NCI-H2196 treated with DMSO at 0.1 percent for 48 hours (cell line): ENCODE results near the gene SH3PXD2B.
"Not testable (repeated sequence)": the region's sequence is repeated elsewhere in the genome, so short reads cannot be mapped to it uniquely, and the experiment has no call there.

Experiments
- DNase-seq: peaks from one replicate; lab custom pipeline; 2025; ENCODE audit not compliant: unreplicated experiment; lab: John Stamatoyannopoulos, UW

Gene SH3PXD2B

DNA sequence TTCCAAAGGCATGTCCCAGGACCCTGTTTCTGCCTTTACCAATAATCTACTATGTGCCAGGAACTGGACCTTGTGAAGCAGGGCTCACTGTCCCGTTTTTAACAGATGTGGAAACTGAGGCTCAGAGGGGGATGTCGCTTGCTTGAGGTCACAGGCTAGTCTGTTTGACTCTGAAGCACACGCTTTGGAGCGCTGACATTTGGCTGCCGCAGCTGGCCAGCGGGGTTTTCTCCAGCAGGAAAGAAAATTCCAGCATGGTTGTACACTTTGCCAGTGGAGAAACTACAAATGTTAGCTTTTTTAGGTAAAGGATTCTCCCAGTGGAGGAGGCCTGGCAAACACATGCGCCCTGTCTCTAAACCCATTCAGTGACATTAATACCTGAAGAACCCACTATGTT, 50.5 kb downstream of the SH3PXD2B start:
- no peak for DNase-seq

- no peak for DNase-seq
These were observed 51.0 kb downstream of the SH3PXD2B start for GRCh38 chr5:172403189-172403796.

- DNase-seq, result no peak
These were observed 51.7 kb downstream of the SH3PXD2B start for GRCh38 chr5:172402531-172403188.

- DNase-seq, result not testable (repeated sequence)
These were observed 52.3 kb downstream of the SH3PXD2B start for GRCh38 chr5:172402031-172402430.

GRCh38 chr5:172399826-172400225, 54.5 kb downstream of the SH3PXD2B start:
- DNase-seq, result no peak

GRCh38 chr5:172399336-172399735, 55.0 kb downstream of the SH3PXD2B start:
- DNase-seq, result no peak

DNA sequence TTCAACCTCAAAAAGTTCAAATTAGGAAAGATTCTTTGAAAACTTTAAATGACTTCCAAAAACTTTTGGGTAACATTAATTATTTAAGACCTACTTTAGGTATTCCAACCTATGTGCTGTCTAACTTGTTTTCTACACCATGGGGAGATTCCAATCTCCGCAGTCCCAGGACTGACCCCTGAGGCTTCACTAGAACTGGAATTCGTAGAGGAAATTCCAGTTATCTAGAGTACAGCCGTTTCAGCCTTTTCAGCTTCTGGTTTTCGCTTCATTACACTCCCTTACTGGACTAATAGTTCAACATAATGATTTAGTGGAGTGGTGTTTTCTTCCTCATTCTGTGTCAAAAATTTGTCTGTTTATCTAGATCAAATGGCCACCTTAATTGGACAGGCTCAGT, 55.7 kb downstream of the SH3PXD2B start:
- not testable (repeated sequence) for DNase-seq

DNA sequence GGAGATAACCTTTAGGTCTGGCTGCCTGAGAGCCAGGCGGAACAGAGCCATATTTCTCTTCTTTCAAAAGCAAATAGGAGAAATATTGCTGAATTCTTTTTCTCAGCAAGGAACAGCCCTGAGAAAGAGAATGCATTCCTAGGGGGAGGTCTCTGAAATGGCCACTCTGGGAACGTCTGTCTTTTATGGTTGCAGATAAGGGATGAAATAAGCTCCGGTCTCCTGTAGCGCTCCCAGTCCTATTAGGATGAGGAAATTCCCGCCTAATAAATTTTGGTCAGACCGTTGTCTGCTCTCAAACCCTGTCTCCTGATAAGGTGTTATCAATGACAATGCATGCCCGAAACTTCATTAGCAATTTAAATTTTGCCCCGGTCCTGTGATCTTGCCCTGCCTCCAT, 57.3 kb downstream of the SH3PXD2B start:
- DNase-seq, result not testable (repeated sequence)

GRCh38 chr5:172396220-172396619, 58.1 kb downstream of the SH3PXD2B start:
- no peak for DNase-seq

GRCh38 chr5:172395483-172395882, 58.8 kb downstream of the SH3PXD2B start:
- DNase-seq, result no peak

- DNase-seq, result no peak
These were observed 64.7 kb downstream of the SH3PXD2B start for GRCh38 chr5:172389578-172390112.

DNA sequence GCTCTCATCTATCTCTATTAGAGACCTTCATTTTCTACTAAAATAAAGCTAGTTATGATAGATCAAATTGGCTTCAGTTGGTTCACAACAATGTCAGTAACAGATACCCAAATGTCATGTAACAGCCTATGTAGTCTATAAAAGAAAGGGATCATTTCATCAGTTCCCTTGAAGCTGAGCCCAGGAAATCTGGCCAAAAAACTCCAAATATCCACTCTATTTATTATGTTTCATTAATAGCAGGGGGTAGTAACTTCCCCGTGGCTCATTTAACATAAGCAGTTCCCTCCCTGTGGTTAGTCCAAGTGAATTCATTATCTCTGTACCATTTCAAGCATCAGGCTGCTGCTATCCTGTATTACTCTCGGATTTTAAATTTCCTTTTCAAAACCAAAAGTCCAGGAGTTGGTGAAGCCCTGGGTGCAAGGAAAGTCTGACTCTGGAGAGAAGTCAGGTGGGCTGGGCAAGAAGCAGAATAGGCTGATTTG, 66.0 kb downstream of the SH3PXD2B start:
- no peak for DNase-seq

DNA sequence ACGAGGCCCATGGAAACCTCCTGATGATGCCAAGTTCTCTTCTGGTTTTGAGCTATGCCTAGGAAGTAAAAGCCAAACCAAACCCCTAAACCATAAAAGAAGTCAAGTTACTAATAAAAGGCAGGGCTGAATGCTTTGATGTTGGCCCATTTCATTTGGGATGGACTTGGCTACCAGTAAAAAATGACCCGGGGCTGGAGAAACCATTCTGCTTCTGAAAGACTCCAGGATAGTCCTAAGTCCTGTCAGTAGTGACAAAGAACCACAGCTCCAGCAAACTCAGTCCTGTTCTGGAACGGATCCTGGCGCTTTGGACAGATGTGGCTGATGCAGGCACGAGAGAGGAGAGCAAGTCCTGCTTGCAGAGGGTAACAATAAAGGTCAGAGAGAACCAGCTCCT, 68.6 kb downstream of the SH3PXD2B start:
- DNase-seq, result no peak

DNA sequence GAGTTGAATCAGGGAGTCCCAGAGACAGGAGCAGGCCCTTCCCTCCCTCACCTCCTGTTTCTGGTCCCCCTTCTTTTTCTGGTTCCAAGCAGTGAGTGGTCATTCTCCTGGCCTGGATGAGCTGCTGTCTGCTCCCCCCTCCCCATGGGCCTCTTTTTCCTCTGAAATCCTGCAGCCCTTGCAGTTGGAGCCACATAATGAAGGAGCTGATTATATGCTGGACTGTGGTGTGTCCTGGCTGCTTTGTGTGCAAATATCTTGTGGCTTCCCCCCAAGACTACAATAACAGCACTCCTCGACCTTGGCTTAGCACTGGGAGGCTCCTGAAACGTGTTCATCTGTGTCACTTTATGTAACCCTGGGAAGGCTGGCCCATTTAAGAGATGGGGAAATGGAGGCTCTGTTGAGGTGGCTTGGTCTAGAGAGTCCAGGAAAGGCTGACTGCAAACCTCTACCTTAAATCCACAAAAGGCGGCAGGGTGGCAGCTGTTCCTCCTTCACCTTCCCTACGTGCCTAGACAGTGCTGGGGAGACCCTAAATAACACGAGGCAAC, 69.2 kb downstream of the SH3PXD2B start:
- no peak for DNase-seq

- DNase-seq, result peak; percentile 87
These were observed 71.0 kb downstream of the SH3PXD2B start for GRCh38 chr5:172383191-172383802.

GRCh38 chr5:172380987-172381643, 73.2 kb downstream of the SH3PXD2B start:
- peak; percentile 36 for DNase-seq

DNA sequence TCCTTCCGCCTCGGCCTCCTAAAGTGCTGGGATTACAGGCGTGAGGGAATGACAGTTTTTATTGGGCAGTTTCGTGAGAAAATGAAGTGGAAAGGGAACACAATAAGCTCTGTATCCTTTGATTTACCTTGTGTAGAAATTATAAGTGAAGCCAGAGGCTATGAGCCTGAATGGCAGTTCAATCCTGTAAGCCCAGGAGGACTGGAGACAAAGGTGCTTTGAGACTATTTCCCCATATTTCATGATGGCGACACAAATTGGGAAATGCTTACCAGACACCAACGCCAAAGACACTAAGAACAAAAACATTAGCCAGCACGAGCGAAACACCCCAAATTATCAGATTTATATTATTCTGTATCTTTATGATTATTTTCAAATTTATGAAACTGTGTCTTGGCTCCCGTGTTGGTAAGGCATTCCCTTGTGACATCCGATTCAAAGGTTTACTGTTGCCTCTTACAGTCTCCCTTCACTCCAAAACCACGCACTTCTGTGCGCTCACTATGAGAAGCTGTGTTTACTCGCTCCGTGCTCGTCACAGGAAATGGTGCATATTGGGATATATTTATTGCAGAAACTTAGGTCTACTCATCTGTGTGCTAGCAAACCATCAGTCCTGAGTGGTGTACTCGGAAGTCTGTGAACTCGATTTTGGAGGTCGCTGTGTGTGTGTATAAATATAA, 73.9 kb downstream of the SH3PXD2B start:
- DNase-seq, result no peak

DNA sequence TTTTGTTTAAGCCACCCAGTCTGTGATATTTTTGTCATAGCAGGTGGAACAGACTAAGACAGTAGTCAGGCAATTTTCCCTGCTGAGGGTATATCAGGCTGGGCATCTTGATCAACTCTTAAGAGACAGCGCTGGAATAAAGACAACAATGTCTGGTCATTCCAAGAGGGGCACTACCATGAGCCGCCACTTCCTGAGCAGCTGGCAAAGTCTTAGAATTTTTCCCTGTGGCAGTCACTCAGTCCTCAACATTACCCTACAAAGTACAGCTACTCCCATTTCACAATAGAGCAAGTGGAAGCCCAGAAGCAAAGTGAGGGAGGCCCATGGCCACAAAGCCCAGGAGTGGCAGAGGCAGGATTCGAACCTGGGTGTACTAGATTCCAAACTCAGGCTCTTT, 74.8 kb downstream of the SH3PXD2B start:
- DNase-seq, result no peak

- DNase-seq, result no peak
These were observed 76.5 kb downstream of the SH3PXD2B start for GRCh38 chr5:172377856-172378255.

GRCh38 chr5:172377438-172377837, 76.9 kb downstream of the SH3PXD2B start:
- no peak for DNase-seq

DNA sequence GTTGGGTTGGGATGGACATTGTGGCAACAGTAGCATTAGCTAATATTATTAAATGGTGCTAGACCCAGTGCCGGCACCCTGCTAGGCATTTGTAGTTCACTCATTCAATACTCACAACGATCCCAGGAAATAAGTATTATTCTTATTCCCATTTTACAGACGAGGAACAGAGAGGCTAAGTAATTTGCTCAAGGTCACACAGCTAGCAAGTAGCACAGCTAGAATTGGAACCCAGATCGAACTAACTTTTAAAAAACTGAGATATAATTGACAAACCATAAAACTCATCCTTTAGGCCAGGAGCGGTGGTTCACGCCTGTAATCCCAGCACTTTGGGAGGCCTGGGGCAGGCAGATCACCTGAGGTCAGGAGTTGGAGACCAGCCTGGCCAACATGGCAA, 79.5 kb downstream of the SH3PXD2B start:
- DNase-seq, result no peak
